HepG2 (cell line): ENCODE data around the gene ST14. TPM values are rescaled to one million over a fixed set of nuclear protein-coding genes. Genes with fewer than 3 reads are reported as not detected.

ENCODE experiments used
- ATAC-seq: fragments of 200-7000 bp; cut with Tn5 transposase; 3 replicates; pipeline ENCODE4 v1.9.1; 2020; ENCODE audit warnings: mild to moderate bottlenecking, moderate library complexity
- BruUV-seq: library from RNA; stranded (reverse); fragments of 400-500 nt; replicated peaks from 2 replicates; lab custom pipeline; 2021; lab: Mats Ljungman, UMichigan
- CTCF ChIA-PET: fragments of 300-600 bp; formaldehyde crosslinking; extraction: SDS; loops from one replicate; lab custom pipeline; 2021; ENCODE audit warnings: low total read pairs, inconsistent platforms, low intra/inter-chr PET ratio; lab: Yijun Ruan, JAX
- POLR2A ChIA-PET: fragments of 350-600 bp; sonication (Branson Sonifier 250); formaldehyde crosslinking; loops from one replicate; lab custom pipeline; 2020; ENCODE audit warnings: antibody characterized with exemption, inconsistent platforms; lab: Yijun Ruan, JAX
- DNase-seq: peaks from one replicate; pipeline ENCODE4 v3.0.0-alpha.2; 2015; ENCODE audit warnings: low spot score
- FAIRE-seq: peaks from 3 replicates; lab custom pipeline; 2011; peaks lifted over from hg19 to GRCh38; lab: Jason Lieb, UNC
- H2AFZ ChIP-seq: one replicate; pipeline ENCODE4 v1.6.1; 2011; ENCODE audit warnings: low read length, inconsistent platforms
- H3K27ac ChIP-seq: fragments of 300-600 bp; 3 replicates; pipeline ENCODE4 v1.8.0; 2011; ENCODE audit warnings: mixed run types, mild to moderate bottlenecking, mixed read lengths, low read length, inconsistent platforms; ENCODE audit not compliant: insufficient read depth; ENCODE audit errors: extremely low read length
- H3K27me3 ChIP-seq, 2 experiments: fragments of 200-600 bp in 1 of 2; 2 replicates in 1 of 2; 3 replicates in 1 of 2; pipeline versions ENCODE4 v1.6.0 to v1.8.0; 2011; ENCODE audit warnings: low read length in 2 of 2, mild to moderate bottlenecking in 2 of 2, moderate library complexity in 2 of 2, inconsistent platforms in 1 of 2; ENCODE audit not compliant: insufficient read depth in 2 of 2, control insufficient read depth in 1 of 2
- H3K36me3 ChIP-seq, 2 experiments: fragments of 200-600 bp in 1 of 2; replicated peaks in 1 of 2; 2 replicates in 1 of 2; 3 replicates in 1 of 2; pipeline versions ENCODE4 v1.5.1 to v1.8.0; 2011; ENCODE audit warnings: low read length in 2 of 2, inconsistent platforms in 1 of 2; ENCODE audit not compliant: insufficient read depth in 2 of 2, control insufficient read depth in 1 of 2
- H3K4me1 ChIP-seq: 2 replicates; pipeline ENCODE4 v1.5.1; 2012; ENCODE audit warnings: low read length, inconsistent platforms; ENCODE audit not compliant: insufficient read depth
- H3K4me2 ChIP-seq: 2 replicates; pipeline ENCODE4 v1.6.0; 2011; ENCODE audit warnings: low read depth, low read length, inconsistent platforms
- H3K4me3 ChIP-seq, 3 experiments: fragments of 200-600 bp in 1 of 3; sonication (generic), shearing (Covaris generic) in 1 of 3; replicated peaks in 1 of 3; 2 replicates each; pipeline ENCODE4 v1.5.1; 2011 to 2016; ENCODE audit warnings: low read length in 3 of 3, inconsistent platforms in 2 of 3, low read depth in 2 of 3, mild to moderate bottlenecking in 2 of 3, control low read depth in 1 of 3, mixed read lengths in 1 of 3; ENCODE audit not compliant: insufficient read depth in 1 of 3
- H3K79me2 ChIP-seq: one replicate; pipeline ENCODE4 v1.6.1; 2011; ENCODE audit warnings: low read length, inconsistent platforms; ENCODE audit not compliant: insufficient read depth
- H3K9ac ChIP-seq: 2 replicates; pipeline ENCODE4 v1.6.0; 2011; ENCODE audit warnings: mild to moderate bottlenecking, low read depth, low read length, inconsistent platforms; ENCODE audit not compliant: insufficient read depth
- H3K9me3 ChIP-seq: 2 replicates; pipeline ENCODE4 v1.5.1; 2012; ENCODE audit warnings: mild to moderate bottlenecking, low read length
- H4K20me1 ChIP-seq: 2 replicates; pipeline ENCODE4 v1.6.0; 2011; ENCODE audit warnings: inconsistent platforms, mild to moderate bottlenecking, low read length, moderate library complexity; ENCODE audit not compliant: insufficient read depth
- BHLHE40 ChIP-seq: IDR thresholded peaks from 2 replicates; pipeline ENCODE4 v1.6.1; 2011; ENCODE audit warnings: low read length, improper control_type of control experiment
- CBFB ChIP-seq: sonication (generic); formaldehyde crosslinking; IDR thresholded peaks from 2 replicates; pipeline ENCODE4 v1.4.0; 2020; ENCODE audit warnings: missing genetic modification reagents
- KLF15 ChIP-seq: sonication (generic); formaldehyde crosslinking; IDR thresholded peaks from 2 replicates; pipeline ENCODE4 v1.8.1; 2023; ENCODE audit warnings: borderline replicate concordance, mild to moderate bottlenecking, inconsistent platforms, missing genetic modification reagents, mixed read lengths
- MYPOP ChIP-seq: sonication (generic); formaldehyde crosslinking; IDR thresholded peaks from 2 replicates; pipeline ENCODE4 v1.8.1; 2023; ENCODE audit warnings: mild to moderate bottlenecking, moderate library complexity, missing genetic modification reagents
- PRMT3 ChIP-seq: sonication (generic); formaldehyde crosslinking; IDR thresholded peaks from 2 replicates; pipeline ENCODE4 v1.8.1; 2022; ENCODE audit warnings: low read depth, mild to moderate bottlenecking, moderate library complexity, missing genetic modification reagents, borderline replicate concordance
- RFXANK ChIP-seq: IDR thresholded peaks from 2 replicates; pipeline ENCODE4 v1.6.1; 2016
- TIGD3 ChIP-seq: sonication (generic); formaldehyde crosslinking; IDR thresholded peaks from 2 replicates; pipeline ENCODE4 v1.5.1; 2020; ENCODE audit warnings: mild to moderate bottlenecking, missing genetic modification reagents, borderline replicate concordance
- ZMYM2 ChIP-seq: sonication (generic); formaldehyde crosslinking; IDR thresholded peaks from 2 replicates; pipeline ENCODE4 v1.8.0; 2022; ENCODE audit warnings: mild to moderate bottlenecking, missing genetic modification reagents
- ZNF143 ChIP-seq: sonication (generic); formaldehyde crosslinking; IDR thresholded peaks from 2 replicates; pipeline ENCODE4 v1.4.0; 2020; ENCODE audit warnings: missing genetic modification reagents
- ZNF570 ChIP-seq: sonication (generic); formaldehyde crosslinking; IDR thresholded peaks from 2 replicates; pipeline ENCODE4 v1.4.0; 2020; ENCODE audit warnings: mild to moderate bottlenecking, missing genetic modification reagents, borderline replicate concordance
- ZNF720 ChIP-seq: sonication (generic); formaldehyde crosslinking; IDR thresholded peaks from 2 replicates; pipeline ENCODE4 v1.4.0; 2020; ENCODE audit warnings: missing genetic modification reagents
- WGBS: methylation state at CpG from one replicate; pipeline ENCODE4 v1.1.6; 2017; ENCODE audit warnings: low lambda C conversion rate; 5-methylcytosine and 5-hydroxymethylcytosine counted together
- in situ Hi-C: cut with HindIII; loops from 2 replicates; pipeline ENCODE4 v1.10.0; 2017; ENCODE audit warnings: low pct_unique_long_range_greater_than_20kb; ENCODE audit not compliant: extremely low pct_ligation_motif_present
- intact Hi-C: fragments of 100-400 bp; cut with micrococcal nuclease; formaldehyde crosslinking; loops from one replicate; pipeline ENCODE4 v1.10.0; 2022; ENCODE audit not compliant: unreplicated experiment
- polyA plus RNA-seq, 8 experiments: library from polyadenylated mRNA; depleted of rRNA in 3 of 8; stranded (reverse) in 7 of 8; unstranded in 1 of 8; fragments of >200 nt; fragmentation: Illumina TruSeq in 4 of 8; extraction: Trizol in 4 of 8; gene quantifications; 2 replicates each; pipeline versions ENCODE4 v1.2.1 to v1.2.3, GENCODE V29; 2011 to 2016; ENCODE audit warnings: low read depth in 4 of 8, missing spikeins in 1 of 8, mixed read lengths in 1 of 8; ENCODE audit not compliant: insufficient read depth in 1 of 8
- total RNA-seq, 5 experiments: library from RNA; depleted of rRNA; stranded (reverse); fragments of >200 nt; fragmentation: Illumina TruSeq; extraction: Trizol; gene quantifications; 2 replicates each; pipeline ENCODE4 v1.2.3, GENCODE V29; 2016; ENCODE audit warnings: low read depth in 1 of 5

Gene ST14
- total and polyA plus RNA-seq, 2 of the 13 experiments (the other 11 are each of a cell fraction or from before 2014, with no cell fraction given), result 0.88 to 1.4 TPM

GRCh38 chr11:130206141-130206540 is 46.6 kb downstream of the ST14 start (continued):
- no peak for TF ChIP-seq TIGD3
- no peak for TF ChIP-seq RFXANK (CRISPR knock-in tag)
- TF ChIP-seq ZNF570 (CRISPR knock-in tag), result no peak
- TF ChIP-seq ZNF143 (CRISPR knock-in tag), result no peak
- no peak for TF ChIP-seq PRMT3
- no peak for TF ChIP-seq CBFB (CRISPR knock-in tag)

- no TSS peak for BruUV-seq
- FAIRE-seq, result no peak
- Histone ChIP-seq H3K27me3 (no peaks in the 10 kb centered on the region), H3K4me2 (no peak overlapping the region), H3K4me3 (no peak overlapping the region), H3K27ac (no peak overlapping the region), H3K79me2 (no peaks in the 10 kb centered on the region), H3K4me1 (peaks cover 9% of the 10 kb centered on the region), H4K20me1 (no peaks in the 10 kb centered on the region), H2AFZ (no peak overlapping the region), H3K36me3 (no peaks in the 10 kb centered on the region), H3K9me3 (no peaks in the 10 kb centered on the region), H3K9ac (no peak overlapping the region)
- in situ Hi-C loops (loop anchor here (25.0 kb wide), 1 partner anchor 679 kb away; no protein-coding TSS in a partner anchor), intact Hi-C loops (no loop called here)
- ATAC-seq, result no peak
- no peak for DNase-seq
- TF ChIP-seq KLF15 (no peak), MYPOP (CRISPR knock-in tag) (no peak), ZNF720 (CRISPR knock-in tag) (no peak), ZMYM2 (CRISPR knock-in tag) (no peak), BHLHE40 (peak; percentile 28; the same call in 1 of the 2 replicates)
- POLR2A ChIA-PET, result no interaction called here
- 86% methylated on average over 40 of the region's 45 CpGs for WGBS
- CTCF ChIA-PET, result no interaction called here
These were observed 48.9 kb downstream of the ST14 start for GRCh38 chr11:130208241-130209127.
